ENCODE data around the gene RNF130. TPM values are rescaled to one million over a fixed set of nuclear protein-coding genes. Genes with fewer than 3 reads are reported as not detected.
A peak's percentile ranks its signal among the peaks of the same experiment; 100 is the strongest.

The RNF130 gene
- total and polyA plus RNA-seq, 2 of the 13 experiments (the other 11 are each of a cell fraction or from before 2014, with no cell fraction given) = 28.2 to 28.3 TPM

DNA sequence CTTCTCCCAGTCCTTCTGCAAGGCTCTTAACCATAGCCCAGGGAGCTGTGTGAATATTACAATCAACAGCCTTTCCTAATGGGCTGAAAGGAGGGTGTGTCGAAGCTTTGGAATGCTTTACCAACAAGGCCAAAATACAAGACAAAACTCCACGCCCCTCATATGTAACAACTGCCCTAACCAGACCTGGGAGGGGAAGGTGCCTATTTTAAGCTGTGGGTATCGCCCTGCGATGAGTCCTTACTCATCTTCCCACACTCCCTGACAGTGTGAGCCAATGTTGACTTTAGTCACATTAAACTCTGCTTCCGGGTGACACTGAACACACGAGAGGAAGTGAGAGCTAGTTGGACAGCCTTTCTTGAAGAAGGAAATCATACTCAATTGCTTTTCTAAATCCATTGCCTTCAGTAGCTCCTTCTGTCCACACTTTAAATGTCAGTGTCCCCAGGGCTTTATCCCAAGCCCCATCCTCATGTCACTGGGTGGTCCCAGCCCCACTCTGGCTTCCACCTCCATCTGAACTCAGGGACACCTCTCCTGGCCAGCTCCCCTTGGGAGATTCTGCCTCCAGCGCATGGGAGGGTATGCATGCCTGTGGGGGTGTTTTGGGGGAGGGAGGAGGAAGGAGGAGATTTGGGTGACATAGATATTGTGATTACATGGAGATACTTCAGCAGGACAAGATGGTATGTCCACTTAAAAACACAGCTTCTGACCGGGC, 157.4 kb downstream of the RNF130 start (continued):
- TF ChIP-seq FOXA1 (IDR thresholded peaks at IDR 0.05) (no peak), FOXA1 (CRISPR knock-in tag; IDR thresholded peaks at IDR 0.05) (peak; percentile 83), GABPB1 (CRISPR knock-in tag; IDR thresholded peaks at IDR 0.05) (peak; percentile 77), MIXL1 (CRISPR knock-in tag; IDR thresholded peaks at IDR 0.05) (0 out of 2 replicates have a peak, but pooled peaks have one; percentile 26), HNRNPL (IDR thresholded peaks at IDR 0.05; ENCODE audit: low read depth, low read length) (no peak), ZNF329 (CRISPR knock-in tag; IDR thresholded peaks at IDR 0.05; ENCODE audit: low read depth) (no peak), ZNF607 (CRISPR knock-in tag; IDR thresholded peaks at IDR 0.05; ENCODE audit: borderline replicate concordance) (no peak), ZNF781 (CRISPR knock-in tag; IDR thresholded peaks at IDR 0.05; ENCODE audit: borderline replicate concordance, not compliant biosample characterization) (no peak), PCBP2 (optimal IDR thresholded peaks at IDR 0.05; ENCODE audit: low read depth, low read length, poor library complexity, severe bottlenecking) (no peak), GATAD1 (CRISPR knock-in tag; IDR thresholded peaks at IDR 0.05) (0 out of 2 replicates have a peak, but pooled peaks have one; percentile 35), ZNF547 (CRISPR knock-in tag; IDR thresholded peaks at IDR 0.05) (no peak), IRF2 (CRISPR knock-in tag; IDR thresholded peaks at IDR 0.05) (0 out of 2 replicates have a peak, but pooled peaks have one; percentile 27), FOXA3 (CRISPR knock-in tag; IDR thresholded peaks at IDR 0.05) (peak; percentile 83), TEAD2 (CRISPR knock-in tag; IDR thresholded peaks at IDR 0.05) (no peak), NFYB (CRISPR knock-in tag; IDR thresholded peaks at IDR 0.05) (no peak), NPAS2 (CRISPR knock-in tag; IDR thresholded peaks at IDR 0.05; ENCODE audit: borderline replicate concordance) (no peak)
- TF ChIP-seq, protein P1, sequence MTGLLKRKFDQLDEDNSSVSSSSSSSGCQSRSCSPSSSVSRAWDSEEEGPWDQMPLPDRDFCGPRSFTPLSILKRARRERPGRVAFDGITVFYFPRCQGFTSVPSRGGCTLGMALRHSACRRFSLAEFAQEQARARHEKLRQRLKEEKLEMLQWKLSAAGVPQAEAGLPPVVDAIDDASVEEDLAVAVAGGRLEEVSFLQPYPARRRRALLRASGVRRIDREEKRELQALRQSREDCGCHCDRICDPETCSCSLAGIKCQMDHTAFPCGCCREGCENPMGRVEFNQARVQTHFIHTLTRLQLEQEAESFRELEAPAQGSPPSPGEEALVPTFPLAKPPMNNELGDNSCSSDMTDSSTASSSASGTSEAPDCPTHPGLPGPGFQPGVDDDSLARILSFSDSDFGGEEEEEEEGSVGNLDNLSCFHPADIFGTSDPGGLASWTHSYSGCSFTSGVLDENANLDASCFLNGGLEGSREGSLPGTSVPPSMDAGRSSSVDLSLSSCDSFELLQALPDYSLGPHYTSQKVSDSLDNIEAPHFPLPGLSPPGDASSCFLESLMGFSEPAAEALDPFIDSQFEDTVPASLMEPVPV (CRISPR knock-in tag; IDR thresholded peaks at IDR 0.05) = no peak
- TF ChIP-seq, protein P2, sequence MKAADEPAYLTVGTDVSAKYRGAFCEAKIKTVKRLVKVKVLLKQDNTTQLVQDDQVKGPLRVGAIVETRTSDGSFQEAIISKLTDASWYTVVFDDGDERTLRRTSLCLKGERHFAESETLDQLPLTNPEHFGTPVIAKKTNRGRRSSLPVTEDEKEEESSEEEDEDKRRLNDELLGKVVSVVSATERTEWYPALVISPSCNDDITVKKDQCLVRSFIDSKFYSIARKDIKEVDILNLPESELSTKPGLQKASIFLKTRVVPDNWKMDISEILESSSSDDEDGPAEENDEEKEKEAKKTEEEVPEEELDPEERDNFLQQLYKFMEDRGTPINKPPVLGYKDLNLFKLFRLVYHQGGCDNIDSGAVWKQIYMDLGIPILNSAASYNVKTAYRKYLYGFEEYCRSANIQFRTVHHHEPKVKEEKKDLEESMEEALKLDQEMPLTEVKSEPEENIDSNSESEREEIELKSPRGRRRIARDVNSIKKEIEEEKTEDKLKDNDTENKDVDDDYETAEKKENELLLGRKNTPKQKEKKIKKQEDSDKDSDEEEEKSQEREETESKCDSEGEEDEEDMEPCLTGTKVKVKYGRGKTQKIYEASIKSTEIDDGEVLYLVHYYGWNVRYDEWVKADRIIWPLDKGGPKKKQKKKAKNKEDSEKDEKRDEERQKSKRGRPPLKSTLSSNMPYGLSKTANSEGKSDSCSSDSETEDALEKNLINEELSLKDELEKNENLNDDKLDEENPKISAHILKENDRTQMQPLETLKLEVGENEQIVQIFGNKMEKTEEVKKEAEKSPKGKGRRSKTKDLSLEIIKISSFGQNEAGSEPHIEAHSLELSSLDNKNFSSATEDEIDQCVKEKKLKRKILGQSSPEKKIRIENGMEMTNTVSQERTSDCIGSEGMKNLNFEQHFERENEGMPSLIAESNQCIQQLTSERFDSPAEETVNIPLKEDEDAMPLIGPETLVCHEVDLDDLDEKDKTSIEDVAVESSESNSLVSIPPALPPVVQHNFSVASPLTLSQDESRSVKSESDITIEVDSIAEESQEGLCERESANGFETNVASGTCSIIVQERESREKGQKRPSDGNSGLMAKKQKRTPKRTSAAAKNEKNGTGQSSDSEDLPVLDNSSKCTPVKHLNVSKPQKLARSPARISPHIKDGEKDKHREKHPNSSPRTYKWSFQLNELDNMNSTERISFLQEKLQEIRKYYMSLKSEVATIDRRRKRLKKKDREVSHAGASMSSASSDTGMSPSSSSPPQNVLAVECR (CRISPR knock-in tag; IDR thresholded peaks at IDR 0.05; ENCODE audit: borderline replicate concordance) = peak; percentile 29; the same call in 1 of the 2 replicates
- TF ChIP-seq, protein P3, sequence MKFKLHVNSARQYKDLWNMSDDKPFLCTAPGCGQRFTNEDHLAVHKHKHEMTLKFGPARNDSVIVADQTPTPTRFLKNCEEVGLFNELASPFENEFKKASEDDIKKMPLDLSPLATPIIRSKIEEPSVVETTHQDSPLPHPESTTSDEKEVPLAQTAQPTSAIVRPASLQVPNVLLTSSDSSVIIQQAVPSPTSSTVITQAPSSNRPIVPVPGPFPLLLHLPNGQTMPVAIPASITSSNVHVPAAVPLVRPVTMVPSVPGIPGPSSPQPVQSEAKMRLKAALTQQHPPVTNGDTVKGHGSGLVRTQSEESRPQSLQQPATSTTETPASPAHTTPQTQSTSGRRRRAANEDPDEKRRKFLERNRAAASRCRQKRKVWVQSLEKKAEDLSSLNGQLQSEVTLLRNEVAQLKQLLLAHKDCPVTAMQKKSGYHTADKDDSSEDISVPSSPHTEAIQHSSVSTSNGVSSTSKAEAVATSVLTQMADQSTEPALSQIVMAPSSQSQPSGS (CRISPR knock-in tag; IDR thresholded peaks at IDR 0.05) = no peak
- TF ChIP-seq, protein P4, sequence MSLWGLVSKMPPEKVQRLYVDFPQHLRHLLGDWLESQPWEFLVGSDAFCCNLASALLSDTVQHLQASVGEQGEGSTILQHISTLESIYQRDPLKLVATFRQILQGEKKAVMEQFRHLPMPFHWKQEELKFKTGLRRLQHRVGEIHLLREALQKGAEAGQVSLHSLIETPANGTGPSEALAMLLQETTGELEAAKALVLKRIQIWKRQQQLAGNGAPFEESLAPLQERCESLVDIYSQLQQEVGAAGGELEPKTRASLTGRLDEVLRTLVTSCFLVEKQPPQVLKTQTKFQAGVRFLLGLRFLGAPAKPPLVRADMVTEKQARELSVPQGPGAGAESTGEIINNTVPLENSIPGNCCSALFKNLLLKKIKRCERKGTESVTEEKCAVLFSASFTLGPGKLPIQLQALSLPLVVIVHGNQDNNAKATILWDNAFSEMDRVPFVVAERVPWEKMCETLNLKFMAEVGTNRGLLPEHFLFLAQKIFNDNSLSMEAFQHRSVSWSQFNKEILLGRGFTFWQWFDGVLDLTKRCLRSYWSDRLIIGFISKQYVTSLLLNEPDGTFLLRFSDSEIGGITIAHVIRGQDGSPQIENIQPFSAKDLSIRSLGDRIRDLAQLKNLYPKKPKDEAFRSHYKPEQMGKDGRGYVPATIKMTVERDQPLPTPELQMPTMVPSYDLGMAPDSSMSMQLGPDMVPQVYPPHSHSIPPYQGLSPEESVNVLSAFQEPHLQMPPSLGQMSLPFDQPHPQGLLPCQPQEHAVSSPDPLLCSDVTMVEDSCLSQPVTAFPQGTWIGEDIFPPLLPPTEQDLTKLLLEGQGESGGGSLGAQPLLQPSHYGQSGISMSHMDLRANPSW (CRISPR knock-in tag; IDR thresholded peaks at IDR 0.05; ENCODE audit: borderline replicate concordance) = no peak
